Muscle of arm (tissue), 12 donors: Measurements from ENCODE around the gene MYADM. TPM values are rescaled to one million over a fixed set of nuclear protein-coding genes. Genes with fewer than 3 reads are reported as not detected.

Experiments used
- DNase-seq: peaks from one replicate; pipeline ENCODE4 v3.0.0-alpha.2; 2013
- polyA plus RNA-seq, 12 donors: library from polyadenylated mRNA; unstranded; fragments of 120-200 nt; gene quantifications; one replicate each; pipeline ENCODE4 v1.2.1, GENCODE V29; 2013; ENCODE audit not compliant: insufficient read length in 12 of 12

The MYADM gene
- polyA plus RNA-seq, 12 donors, result 129 to 1,426 (median 184) TPM

DNA sequence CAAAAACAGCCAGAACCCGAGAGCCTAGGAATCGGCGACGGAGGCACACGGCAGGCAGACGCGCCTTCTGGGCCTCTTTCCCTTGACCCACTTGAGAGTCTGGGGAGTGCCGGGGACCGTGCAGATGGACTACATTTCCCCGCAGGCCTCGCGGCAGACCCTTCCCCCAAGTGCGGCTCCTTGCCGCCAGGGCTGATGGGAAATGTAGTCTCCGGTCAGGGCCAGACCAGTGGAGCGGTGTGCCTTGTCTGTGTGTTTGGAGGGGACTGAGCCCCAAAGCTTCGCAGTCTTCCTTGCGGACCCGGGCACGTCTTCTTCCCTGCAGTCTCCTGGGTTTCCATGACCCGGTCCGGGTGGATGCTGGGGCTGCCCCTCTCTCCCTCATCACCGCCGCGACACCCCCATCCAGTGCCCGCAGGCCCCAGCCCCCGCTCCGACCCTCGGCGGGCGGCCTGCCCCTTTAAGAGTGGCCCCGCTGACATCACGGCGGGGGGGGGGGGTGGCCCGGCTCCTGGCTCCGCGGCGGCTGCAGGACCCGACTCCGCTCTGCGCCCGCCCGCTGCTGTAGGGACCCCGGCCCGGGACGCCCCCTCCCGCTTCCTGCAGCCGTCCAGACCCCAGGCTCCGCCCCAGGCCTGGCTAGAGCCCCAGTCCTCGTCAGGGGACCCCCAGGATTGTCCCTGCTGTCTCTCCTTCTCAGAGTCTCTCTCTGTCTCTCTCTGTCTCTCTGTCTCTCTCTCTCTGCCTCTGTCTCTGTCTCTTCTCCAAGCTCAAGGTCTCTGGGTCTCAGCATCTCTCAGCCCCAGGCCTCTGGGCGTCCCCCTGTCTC is 40.6 kb downstream of the MYADM start:
- DNase-seq, result no peak

GRCh38 chr19:53908935-53909415 is 41.3 kb downstream of the MYADM start, which contains the start of gene CACNG7:
Gene CACNG7 (plus strand): TSS chr19:53909278. CDS start chr19:53912832, 3,554 bp downstream.
- no peak for DNase-seq

DNA sequence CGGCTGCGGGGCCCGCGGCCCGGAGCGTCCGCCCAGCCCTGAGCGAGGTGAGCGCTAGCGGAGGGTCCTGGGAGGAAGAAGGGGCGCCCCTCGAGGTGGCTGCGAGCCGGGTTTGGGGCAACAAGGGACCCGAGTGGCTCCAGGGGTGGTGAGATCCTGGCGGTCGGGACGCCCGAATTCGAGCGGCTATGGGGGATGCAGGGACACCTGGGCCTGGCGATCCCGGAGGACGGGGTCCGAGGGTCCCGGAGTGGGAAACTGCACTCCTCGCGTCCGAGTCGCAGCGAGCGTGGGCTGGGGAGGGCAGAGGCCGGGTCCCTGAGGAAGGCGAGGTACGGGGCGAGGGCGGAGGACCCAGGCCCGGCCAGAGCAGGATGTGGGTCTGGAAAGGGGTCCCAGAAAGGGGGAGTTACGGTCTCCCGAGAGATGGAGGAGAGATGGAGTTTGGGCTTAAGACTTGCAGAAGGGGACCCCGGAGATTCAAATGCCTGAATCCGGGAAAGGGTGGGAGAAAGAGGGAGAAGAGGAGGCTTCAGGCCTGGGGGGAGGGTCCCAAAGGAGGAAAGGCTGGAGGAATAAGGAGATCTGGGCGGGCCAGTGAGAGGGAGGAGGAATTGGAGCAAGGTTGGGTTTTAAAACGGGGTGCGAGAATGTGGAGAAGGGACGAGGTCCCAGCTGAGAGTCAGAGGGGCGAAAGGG is 41.9 kb downstream of the MYADM start:
- DNase-seq, result no peak

GRCh38 chr19:53910170-53910518 is 42.5 kb downstream of the MYADM start:
- no peak for DNase-seq

- no peak for DNase-seq
Measured at GRCh38 chr19:53912653-53913052, 45.0 kb downstream of the MYADM start.

GRCh38 chr19:53915000-53915399 is 47.3 kb downstream of the MYADM start:
- DNase-seq, result no peak

- DNase-seq, result no peak
Measured at GRCh38 chr19:53916004-53916403, 48.3 kb downstream of the MYADM start.

DNA sequence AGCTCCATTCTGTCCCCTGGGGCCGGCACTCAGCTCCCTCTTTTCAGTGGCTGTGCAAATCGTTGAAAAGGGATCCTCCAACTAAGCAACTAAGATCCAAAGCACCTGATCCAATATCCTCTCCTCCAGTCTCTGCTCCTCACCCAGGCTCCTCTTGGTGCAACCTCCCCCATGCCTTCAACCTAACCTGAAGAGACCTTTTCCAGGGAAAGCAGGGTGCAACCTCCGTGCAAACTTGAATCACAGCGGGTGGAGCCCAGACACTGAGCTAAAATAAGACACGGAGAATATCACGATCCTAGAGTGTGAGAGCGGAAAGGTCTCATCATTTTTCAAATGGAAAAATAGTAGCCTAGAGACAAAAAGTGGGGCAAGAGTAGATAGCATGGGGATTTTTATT is 49.7 kb downstream of the MYADM start:
- DNase-seq, result no peak

Other genes starting within 250 kb of the MYADM start
- under 1 TPM in 2 of 12 donors, not detected in 10; 0.32 to 0.37 TPM for gene DPRX, start 235.9 kb upstream of the MYADM start, polyA plus RNA-seq
- under 1 TPM in 10 of 12 donors, not detected in 2; 0.20 to 0.62 (median 0.32) TPM for gene NLRP12, start 43.6 kb upstream of the MYADM start, polyA plus RNA-seq
- 1 to 10 TPM in 2 of 12 donors, under 1 TPM in 6, not detected in 4; 0.09 to 4.5 (median 0.21) TPM for gene PRKCG, start 14.3 kb downstream of the MYADM start, polyA plus RNA-seq
- under 1 TPM in 10 of 12 donors, not detected in 2; 0.14 to 0.34 (median 0.29) TPM for gene CACNG7, start 41.4 kb downstream of the MYADM start, polyA plus RNA-seq
- 1 to 10 TPM in 3 of 12 donors, under 1 TPM in 7, not detected in 2; 0.29 to 1.4 (median 0.72) TPM for gene CACNG8, start 95.1 kb downstream of the MYADM start, polyA plus RNA-seq
- 10 to 100 TPM in 11 of 12 donors, not detected in 1; 11.9 to 53.5 (median 26.8) TPM for gene CACNG6, start 123.8 kb downstream of the MYADM start, polyA plus RNA-seq
- under 1 TPM in 3 of 12 donors, not detected in 9; 0.34 to 0.77 (median 0.37) TPM for gene VSTM1, start 196.0 kb downstream of the MYADM start, polyA plus RNA-seq
- under 1 TPM in 2 of 12 donors, not detected in 10; 0.19 to 0.23 TPM for gene TARM1, start 213.5 kb downstream of the MYADM start, polyA plus RNA-seq
- 1 to 10 TPM in 1 of 12 donors, under 1 TPM in 8, not detected in 3; 0.09 to 1.5 (median 0.32) TPM for gene OSCAR, start 232.9 kb downstream of the MYADM start, polyA plus RNA-seq
- gene NDUFA3, start 235.0 kb downstream of the MYADM start, polyA plus RNA-seq, result 100 to 1,000 TPM in 4 of 12 donors, 10 to 100 TPM in 7, not detected in 1; 80.2 to 127 (median 95.8) TPM
- 10 to 100 TPM in 11 of 12 donors, not detected in 1; 10.6 to 16.6 (median 12.5) TPM for gene TFPT, start 247.8 kb downstream of the MYADM start, polyA plus RNA-seq
- gene PRPF31, start 247.9 kb downstream of the MYADM start, polyA plus RNA-seq, result 10 to 100 TPM in 11 of 12 donors, not detected in 1; 40.3 to 64.0 (median 43.6) TPM